LoVo (cell line): ENCODE data around the gene STARD6.
"Not testable (repeated sequence)": the region's sequence is repeated elsewhere in the genome, so short reads cannot be mapped to it uniquely, and the experiment has no call there.

Experiments
- DNase-seq: peaks from one replicate; pipeline ENCODE4 v3.0.0-alpha.2; 2016; ENCODE audit warnings: low spot score

STARD6 gene

DNA sequence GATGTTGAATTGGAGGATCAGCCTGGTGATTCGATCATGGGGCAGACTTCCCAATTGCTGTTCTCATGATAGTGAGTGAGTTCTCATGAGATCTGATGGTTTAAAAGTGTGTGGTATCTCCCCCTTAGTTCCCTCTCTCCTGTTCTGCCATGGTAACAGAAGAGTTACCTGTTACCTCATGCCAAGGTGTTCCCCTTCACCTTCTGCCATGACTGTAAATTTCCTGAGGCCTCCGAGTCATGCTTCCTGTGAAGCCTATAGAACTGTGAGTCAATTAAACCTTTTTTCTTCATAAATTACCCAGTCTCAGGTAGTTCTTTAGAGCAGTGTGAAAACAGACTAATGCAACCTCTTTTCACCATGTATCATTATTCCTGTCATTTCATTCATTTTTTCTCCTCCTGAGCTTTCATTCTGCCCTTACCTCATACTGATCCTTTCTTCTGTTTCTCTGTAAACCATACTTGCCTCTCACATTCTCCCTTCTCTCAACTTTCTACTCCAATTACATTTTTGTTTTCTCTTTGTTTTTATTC, 22.0 kb downstream of the STARD6 start:
- no peak for DNase-seq

DNA sequence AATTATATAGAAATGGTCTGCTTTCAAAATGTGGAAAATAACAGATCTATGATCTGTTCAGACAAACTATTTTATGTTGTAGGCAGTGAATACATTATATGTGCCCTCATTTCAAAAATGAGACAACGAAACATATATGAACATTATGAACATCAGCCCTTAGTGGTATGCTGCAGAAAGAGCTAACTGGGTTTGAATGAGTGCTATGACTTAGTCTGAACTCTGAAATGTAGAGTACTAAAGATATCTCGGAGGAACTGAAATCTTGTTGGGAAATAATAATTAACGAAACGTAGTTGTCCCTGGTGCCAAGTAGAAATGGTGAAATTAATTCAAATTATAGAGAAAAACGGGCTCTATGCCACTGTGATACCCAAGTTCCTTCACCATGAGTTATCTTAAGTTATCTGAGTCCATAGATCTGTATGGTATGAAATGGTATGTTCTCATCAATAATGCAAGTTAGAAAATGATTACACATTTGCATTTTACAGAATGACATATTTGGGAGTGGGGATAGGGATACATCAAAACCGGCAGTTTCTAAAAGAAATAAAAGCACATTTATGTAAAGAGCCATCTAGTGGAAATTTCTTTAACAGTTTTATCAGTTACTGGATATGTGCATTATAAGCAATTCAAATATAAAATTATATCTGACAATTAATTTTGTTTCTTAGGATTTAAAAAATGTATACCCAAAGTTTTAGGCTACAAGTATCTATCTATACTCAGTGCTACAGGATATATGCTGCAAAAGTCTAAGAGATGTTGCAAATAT, 26.7 kb downstream of the STARD6 start:
- no peak for DNase-seq

DNA sequence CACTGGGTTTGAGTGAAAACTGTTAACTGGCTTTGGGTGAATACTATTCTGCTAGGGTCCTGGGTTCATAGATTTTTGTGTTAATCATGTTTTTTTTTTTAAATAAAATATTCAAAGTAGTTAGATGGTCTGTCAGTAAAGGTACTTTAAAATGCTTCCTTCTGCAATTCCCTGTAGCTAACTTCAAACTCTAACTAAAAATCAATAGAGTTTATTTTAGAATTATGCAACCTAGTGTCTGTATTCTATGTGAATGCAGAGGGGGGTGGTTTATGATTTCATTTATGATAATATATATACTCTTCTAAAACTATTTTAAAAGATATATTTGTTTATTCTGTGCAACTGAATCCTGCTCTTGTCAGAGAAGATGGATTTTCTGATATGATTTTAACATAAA, 27.9 kb downstream of the STARD6 start:
- DNase-seq, result no peak

DNA sequence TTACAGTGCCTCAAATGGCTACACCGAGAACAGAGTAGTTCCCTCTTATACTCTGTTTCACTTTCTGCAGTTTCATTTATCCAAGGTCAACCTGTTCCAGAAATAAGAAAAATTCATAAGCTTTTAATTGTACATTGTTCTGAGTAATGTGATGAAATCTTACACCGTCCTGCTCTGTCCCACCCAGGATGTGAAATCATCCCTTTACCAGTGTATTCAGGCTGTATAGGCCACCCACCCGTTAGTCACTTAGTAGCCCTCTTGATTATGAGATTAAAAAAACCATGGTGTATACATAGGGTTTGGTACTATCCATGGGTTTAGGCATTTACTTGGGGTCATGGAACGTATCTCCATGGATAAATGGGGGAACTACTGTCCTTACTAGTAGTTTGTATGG, 29.8 kb downstream of the STARD6 start:
- DNase-seq, result no peak

DNA sequence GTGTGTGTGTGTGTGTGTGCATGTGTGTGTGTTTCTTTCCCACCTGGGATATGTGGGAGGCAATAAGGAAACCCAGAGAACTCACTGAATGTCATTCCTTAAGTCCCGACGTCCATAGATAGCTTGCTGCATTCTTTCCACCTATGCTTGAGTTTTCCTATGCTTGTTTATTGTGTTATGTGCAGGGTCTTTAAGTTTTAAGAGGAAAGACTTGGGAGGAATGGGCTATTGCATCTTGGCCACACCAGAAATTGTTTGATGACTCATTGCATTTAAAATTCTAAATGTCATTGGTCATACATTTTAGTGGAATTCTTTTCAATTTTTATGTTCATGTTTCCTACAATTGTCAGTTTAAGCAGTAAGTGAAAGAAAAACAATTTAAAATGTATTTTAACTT, 33.7 kb downstream of the STARD6 start:
- DNase-seq, result no peak

DNA sequence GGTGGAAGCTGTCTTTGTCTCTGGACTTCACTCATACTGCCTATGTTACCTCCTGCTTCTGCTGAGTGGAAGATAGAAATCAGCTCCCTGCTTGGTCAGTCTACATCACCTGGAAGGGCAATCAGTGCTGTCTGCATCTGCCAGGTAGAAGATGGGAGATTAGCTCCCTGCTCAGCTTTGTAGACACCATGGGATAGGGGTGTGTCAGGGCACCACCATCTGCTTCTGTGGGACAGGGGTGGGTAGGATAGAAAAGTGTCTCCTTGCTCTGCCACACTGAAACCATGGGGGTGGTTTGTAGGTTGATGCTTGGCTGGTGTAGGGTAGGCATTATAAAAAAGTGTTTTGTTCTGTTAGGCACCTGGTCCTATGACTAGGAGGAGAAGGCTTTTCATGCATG, 34.1 kb downstream of the STARD6 start:
- DNase-seq, result no peak

DNA sequence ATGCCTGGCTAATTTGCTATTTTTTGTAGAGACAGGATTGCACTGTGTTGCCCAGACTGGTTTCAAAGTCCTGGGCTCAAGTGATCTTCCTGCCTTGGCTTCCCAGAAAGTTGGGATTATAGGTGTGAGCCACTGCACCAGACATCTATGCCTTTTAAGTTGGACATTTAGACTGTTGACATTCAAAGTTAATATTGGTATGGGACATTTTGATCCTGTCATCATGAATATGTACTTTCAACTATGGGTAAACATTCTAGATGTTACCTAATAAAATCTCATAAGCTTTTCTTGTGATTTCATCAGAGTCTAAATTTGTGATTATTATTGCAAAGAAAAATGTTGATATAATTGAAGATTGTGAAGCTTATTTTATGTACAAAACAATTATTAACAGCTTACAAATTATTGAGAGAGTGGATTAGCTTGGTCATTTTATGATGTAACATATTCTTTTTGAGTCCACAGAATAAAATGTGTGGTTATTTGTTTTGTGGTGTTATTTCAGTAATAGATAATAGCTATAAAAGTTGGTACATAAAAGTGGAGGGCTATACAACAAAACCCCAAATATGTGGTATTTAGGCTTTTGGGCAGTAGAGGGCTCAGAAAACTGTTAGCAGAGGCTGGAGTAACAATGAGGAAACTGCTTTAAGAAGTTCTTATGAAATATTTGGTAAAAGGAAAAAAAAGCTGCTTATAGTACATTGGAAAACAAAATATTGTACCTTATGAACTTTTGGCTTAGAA, 41.4 kb downstream of the STARD6 start:
- no peak for DNase-seq

DNA sequence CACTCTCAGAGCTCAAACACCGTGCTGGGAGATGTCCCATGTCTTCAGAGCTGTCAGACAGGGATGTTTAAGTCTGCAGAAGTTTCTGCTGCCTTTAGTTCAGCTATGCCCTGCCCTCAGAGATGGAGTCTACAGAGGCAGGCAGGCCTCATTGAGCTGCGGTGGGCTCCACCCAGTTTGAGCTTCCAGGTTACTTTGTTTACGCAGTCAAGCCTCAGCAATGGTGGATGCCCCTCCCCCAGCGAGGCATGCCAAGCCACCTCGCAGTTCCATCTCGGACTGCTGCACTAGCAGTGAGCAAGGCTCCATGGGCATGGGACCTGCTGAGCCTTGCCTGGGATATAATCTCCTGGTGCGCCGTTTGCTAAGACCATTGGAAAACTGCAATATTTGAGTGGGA, 48.1 kb downstream of the STARD6 start:
- not testable (repeated sequence) for DNase-seq

DNA sequence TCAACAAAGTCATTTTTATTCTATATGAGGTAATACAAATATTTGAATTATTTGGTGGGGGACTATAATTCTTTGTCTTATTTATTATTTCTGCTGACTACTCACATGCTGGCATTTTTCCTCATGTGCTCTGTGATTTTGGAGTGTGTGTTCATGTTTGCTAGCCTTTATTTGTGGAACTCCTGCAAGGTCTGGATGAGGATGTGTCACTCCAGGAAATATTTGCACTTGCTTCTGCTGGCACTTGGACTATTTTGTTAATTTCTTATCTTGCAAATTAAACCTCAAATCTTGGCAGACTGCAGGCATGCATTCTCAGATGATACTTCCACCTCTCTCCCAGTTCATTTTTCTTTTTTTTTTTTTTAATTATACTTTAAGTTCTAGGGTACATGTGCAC, 54.2 kb downstream of the STARD6 start:
- no peak for DNase-seq

DNA sequence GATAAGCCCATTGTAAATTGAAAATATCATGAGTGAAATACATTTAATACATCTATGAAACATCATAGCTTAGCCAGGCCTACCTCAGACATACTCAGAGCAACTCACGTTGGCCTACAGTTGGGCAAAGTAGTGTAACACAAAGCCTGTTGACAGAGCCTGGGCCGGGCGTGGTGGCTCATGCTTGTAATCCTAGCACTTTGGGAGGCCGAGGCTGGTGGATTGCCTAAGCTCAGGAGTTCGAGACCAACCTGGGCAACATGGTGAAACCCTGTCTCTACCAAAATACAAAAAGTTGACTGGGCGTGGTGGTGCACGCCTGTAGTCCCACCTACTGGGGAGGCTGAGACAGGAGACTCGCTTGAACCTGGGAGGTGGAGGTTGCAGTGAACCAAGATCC, 58.7 kb downstream of the STARD6 start:
- DNase-seq, result not testable (repeated sequence)

DNA sequence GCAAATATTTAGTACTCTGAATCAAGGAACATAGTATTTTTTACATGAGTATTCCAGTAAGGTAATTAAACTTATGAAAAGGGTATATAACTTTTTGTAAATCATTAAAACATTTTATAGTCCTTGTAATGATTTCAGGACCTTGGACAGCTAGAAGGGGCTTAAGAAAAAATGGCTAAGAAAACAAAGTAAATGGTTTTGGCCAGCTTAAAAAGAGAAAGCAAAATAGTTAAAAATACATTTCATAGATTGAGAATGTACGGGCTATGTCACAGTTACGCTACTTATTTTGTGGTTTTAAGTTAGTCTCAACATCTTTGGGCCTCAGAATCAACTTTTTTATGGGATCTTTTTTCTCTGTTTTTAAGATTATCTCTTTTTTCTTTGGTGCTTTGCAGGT, 61.6 kb downstream of the STARD6 start:
- DNase-seq, result peak; percentile 1

DNA sequence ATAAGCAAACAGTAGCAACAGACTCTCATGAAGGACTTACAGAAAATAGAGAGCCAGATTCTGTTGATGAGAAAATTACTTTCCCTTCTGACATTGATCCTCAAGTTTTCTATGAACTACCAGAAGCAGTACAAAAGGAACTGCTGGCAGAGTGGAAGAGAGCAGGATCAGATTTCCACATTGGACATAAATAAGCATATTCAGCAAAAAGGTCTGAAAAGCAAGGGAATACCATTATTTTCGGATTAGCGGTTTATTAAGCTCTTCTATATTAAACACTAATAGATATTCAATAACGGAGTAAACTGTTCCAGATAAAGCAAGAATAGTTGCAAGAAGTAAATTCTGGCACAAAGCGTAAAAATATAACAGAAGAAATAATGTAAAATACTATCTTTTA, 63.4 kb downstream of the STARD6 start:
- no peak for DNase-seq

DNA sequence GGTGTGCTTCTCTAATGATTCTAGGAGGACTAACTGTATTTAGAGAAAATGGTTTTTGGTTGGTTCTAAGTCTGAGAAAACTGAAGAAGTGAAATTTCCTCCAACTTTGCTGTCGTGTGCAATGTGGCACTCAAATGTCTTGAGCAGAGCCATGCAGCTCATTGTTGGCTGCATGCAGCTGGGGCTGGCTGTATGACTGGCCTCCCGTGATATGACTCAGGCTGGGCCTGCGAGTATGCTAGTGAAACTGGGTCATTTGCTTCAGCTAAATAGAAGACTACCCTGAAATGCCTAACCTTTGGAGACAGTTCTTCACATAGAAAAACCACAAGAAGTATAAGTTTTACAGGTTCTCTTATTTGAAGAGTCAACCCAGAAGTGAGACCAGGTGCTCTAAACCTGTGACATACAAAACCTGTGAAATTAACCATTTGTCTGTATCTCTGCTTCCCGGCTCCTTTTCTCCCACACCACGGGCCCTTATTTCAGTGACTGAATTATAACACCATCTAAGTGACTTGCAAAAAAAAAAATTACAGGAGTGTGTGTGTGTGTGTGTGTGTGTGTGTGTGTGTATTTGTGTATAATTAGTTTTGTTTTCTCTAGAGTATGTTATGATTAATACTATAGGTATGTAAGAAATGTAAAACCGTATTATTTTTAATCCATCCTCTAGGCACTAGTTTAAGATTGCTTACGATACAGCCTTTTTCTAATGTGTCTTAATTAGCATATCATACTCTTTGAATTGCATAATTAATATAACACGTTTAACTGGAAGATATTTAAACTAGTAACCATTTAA, 72.5 kb downstream of the STARD6 start:
- no peak for DNase-seq

DNA sequence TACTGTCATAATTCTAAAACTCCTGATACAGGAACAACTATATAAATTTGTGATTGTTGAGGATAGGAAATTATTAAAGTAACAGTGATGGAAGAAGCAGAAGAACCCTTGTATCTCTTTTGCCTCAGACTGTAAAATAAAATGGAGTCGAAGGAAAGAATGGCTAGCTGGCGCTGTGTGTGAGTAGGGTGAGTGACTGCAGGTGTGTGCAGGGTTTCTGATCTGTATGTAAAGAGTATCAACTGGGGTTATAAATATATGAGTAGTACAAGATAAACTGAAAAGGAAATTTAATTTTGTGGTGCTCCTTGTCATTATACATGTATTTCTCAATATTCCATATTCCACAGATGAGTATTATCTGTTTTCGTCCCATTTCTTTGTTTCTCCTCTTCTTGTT, 73.1 kb downstream of the STARD6 start:
- no peak for DNase-seq

DNA sequence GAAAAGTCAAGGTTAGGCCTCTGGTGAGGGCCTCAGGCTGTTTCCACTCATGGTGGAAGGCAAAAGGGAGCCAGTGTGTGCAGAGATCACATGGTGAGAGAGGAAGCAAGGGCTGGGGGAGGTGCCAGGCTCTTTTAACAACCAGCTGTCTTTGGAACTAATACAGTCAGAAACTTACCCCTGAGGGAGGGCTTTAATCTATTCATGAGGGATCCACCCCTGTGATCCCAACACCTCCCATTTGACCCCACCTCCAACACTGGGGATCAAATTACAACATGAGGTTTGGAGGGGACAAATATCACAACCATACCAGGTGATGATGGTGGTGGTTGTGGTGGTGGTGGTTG, 77.5 kb downstream of the STARD6 start:
- no peak for DNase-seq

DNA sequence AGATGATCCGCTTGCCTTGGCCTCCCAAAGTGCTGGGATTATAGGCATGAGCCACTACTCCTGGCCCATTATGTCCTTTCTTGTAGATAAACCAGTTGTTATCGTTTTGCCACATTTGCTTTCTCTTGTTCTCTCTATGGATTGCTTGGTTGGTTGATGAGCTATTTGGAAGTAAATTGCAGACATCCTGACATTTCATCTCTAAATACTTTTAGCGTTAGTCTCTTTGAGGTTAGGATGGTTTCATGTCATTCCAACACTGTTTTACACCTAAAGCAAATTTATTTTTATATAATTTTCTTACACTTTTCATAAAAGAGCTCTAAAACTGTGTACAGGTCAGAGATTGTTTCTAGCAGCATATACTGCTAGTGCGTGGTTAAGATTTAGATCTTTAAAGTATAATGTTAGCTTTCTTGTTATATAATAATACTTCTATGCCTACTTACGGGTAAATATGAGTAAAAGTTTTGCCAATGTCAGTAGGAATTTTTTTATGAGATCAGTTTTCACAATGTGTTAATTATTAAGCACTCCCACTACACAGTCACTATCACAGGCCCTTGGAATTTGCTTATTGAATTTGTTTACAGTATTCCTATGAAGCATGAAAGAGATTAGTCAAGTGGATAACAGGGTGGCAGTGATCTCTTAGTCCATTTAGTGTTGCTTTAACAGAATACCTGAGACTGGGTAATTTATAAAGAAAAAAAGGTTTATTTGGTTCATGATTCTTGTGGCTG, 78.0 kb downstream of the STARD6 start:
- DNase-seq, result no peak

DNA sequence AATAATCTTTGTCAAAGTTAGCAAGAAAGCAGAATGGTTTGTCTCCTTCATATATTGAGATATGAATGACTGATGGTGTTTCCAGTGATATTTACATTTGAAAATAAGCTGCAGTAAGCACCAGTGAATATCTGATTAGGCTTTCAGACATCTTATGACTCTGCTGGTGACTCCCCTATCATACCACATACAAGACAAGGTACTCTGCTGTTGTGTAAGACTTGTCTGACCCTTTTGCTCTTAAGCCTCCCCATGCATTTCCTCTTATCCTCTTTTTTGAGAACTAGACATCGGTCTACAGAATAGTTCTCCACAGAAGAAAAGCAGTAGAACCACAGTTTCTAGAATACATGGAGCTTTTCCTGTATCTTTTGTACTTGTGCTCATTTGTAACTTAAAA, 79.0 kb downstream of the STARD6 start:
- DNase-seq, result no peak

DNA sequence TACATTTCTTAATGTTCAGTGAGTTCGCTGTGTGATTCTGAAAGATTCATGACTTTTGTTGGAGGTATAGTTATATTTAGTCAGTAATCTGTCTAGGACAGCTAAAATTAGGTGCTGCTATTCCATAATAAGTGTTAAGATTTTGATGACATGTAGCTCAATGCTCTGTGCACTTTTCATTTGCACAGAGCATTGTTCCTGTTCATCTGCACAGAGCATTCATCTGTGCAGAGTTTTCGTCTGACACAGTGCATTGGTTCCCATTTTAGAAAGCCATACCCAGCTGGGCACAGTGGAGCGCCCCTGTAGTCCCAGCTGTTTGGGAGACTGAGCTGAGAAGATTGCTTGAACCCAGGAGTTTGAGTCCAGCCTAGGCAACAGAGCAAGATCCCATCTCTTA, 79.8 kb downstream of the STARD6 start:
- no peak for DNase-seq
